A673 (cell line): ENCODE results near the gene TNFRSF13B. TPM values are rescaled to one million over a fixed set of nuclear protein-coding genes. Genes with fewer than 3 reads are reported as not detected.

Experiments
- Bru-seq: library from RNA; stranded (reverse); fragments of 400-500 nt; gene quantifications from one replicate; lab custom pipeline; 2021; lab: Mats Ljungman, UMichigan
- BruChase-seq, 2 experiments: library from RNA; stranded (reverse); fragments of 400-500 nt; gene quantifications; one replicate each; lab custom pipeline; 2021; lab: Mats Ljungman, UMichigan
- BruUV-seq: library from RNA; stranded (reverse); fragments of 400-500 nt; replicated peaks from 2 replicates; lab custom pipeline; 2021; lab: Mats Ljungman, UMichigan
- CTCF ChIA-PET: fragments of 300-600 bp; sonication (Branson Sonifier 250); formaldehyde crosslinking; loops from one replicate; lab custom pipeline; 2022; ENCODE audit warnings: antibody characterized with exemption; lab: Charles Lee
- POLR2A ChIA-PET: fragments of 300-600 bp; sonication (Branson Sonifier 250); formaldehyde crosslinking; loops from one replicate; lab custom pipeline; 2022; ENCODE audit warnings: antibody characterized with exemption; ENCODE audit not compliant: low non-redundant PET; lab: Charles Lee
- DNase-seq: peaks from one replicate; pipeline ENCODE4 v3.0.0-alpha.2; 2015; ENCODE audit warnings: low spot score
- H3K27ac ChIP-seq: fragments of 200-600 bp; sonication (generic); 2 replicates; pipeline ENCODE4 v1.5.1; 2016; ENCODE audit warnings: mixed run types, low read depth, mild to moderate bottlenecking, mixed read lengths, antibody characterized with exemption, low read length; ENCODE audit not compliant: poor library complexity, severe bottlenecking
- H3K27me3 ChIP-seq: fragments of 200-600 bp; sonication (generic); replicated peaks from 2 replicates; pipeline ENCODE4 v1.6.1; 2017; ENCODE audit warnings: mixed run types, low read depth, mild to moderate bottlenecking, mixed read lengths, antibody characterized with exemption, low read length; ENCODE audit not compliant: insufficient read depth, poor library complexity
- H3K36me3 ChIP-seq: fragments of 200-600 bp; sonication (generic); 2 replicates; pipeline ENCODE4 v1.6.1; 2016; ENCODE audit warnings: mixed run types, mild to moderate bottlenecking, mixed read lengths, antibody characterized with exemption, low read length; ENCODE audit not compliant: insufficient read depth, poor library complexity, severe bottlenecking
- H3K4me1 ChIP-seq: fragments of 200-600 bp; sonication (generic); 2 replicates; pipeline ENCODE4 v1.6.1; 2017; ENCODE audit warnings: mixed run types, mild to moderate bottlenecking, mixed read lengths, antibody characterized with exemption, low read length; ENCODE audit not compliant: insufficient read depth, poor library complexity, severe bottlenecking
- H3K4me3 ChIP-seq: fragments of 200-600 bp; sonication (generic); 2 replicates; pipeline ENCODE4 v1.5.1; 2016; ENCODE audit warnings: low read depth, mixed run types, mild to moderate bottlenecking, mixed read lengths, low read length; ENCODE audit not compliant: poor library complexity, severe bottlenecking
- H3K9me3 ChIP-seq: fragments of 200-600 bp; sonication (generic); 2 replicates; pipeline ENCODE4 v1.6.1; 2016; ENCODE audit warnings: mixed run types, low read depth, mild to moderate bottlenecking, mixed read lengths, antibody characterized with exemption, low read length; ENCODE audit not compliant: poor library complexity, severe bottlenecking
- EZH2 ChIP-seq: fragments of 200-600 bp; sonication (generic); IDR thresholded peaks from 2 replicates; pipeline ENCODE4 v1.6.1; 2017; ENCODE audit warnings: borderline replicate concordance, low read depth, mild to moderate bottlenecking, mixed read lengths, antibody characterized with exemption, low read length; ENCODE audit not compliant: poor library complexity, severe bottlenecking
- intact Hi-C: fragments of 100-400 bp; cut with micrococcal nuclease; formaldehyde crosslinking; loops from one replicate; pipeline ENCODE4 v1.10.0; 2022; ENCODE audit not compliant: unreplicated experiment
- long read RNA-seq: library from polyadenylated mRNA; stranded (forward); transcript quantifications from one replicate; pipeline ENCODE4 v2.0.0, GENCODE V29; 2022
- total RNA-seq: library from RNA; stranded (reverse); gene quantifications from 2 replicates; pipeline ENCODE4 v1.2.3, GENCODE V29; 2021
- TF ChIP-seq, protein P1 (sequence below): fragments of 300-800, 200-600 bp; sonication (generic); conservative IDR thresholded peaks from 2 replicates; pipeline ENCODE4 v1.5.1; 2017; ENCODE audit warnings: low read depth, mild to moderate bottlenecking, antibody characterized with exemption, low read length, moderate library complexity, mixed read lengths

Gene TNFRSF13B
- total RNA-seq, result not detected in 2 replicates
- Bru-seq, nascent RNA, result percentile 2 among the genes with signal in this experiment
- BruChase-seq, experiment 1, labeled RNA remaining after a 2-hour chase, result percentile 2 among the genes with signal in this experiment
- BruChase-seq, experiment 2, labeled RNA remaining after a 6-hour chase, result not detected
- long read RNA-seq, result 0 reads

DNA sequence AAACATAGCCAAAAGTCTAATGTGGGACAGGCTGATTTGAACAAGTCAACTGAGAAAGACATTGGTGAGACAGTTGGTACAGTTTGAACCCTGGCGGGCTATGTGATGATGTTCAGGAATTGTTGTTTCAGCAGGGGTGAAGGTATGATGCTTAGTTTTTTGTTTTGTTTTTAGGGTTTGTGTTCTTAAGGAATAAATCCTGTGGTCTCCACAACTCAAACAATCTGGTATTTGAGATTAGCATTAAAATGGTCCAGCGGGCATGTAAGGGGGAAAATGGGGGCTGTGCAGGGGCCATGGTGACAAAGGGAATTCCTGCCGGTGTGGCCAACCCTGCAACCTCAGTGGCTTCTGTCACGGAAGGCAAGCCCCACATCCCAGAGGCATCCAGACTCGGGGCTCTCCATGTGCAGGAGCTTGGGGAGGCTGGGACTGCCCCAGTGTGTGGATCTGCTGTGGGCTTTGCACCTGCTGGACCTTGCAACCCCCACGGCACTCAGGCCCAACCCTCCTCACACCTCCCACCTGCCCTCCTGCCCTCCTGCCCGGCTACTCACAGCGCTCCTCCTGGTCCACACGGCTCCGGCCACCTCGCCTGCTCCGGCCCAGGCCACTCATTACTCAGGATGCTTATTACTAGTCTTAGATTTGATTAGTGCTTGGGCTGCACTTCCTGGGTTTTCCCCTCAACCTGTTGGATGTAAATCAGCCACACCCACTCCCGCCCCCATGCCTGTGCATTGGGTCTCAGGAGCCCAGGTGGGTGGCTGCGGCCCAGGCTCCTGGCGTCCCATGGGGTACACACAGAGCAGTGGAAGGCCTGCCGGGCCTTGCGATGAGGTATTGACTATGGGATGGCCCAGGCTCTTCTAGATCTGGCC lies at the start of gene TNFRSF13B:
TSS of gene TNFRSF13B (minus strand) at position 661 of the 881 bp plus-strand sequence. CDS start at position 618, 43 bp downstream.
- DNase-seq, result no peak
- Histone ChIP-seq H3K4me3 (no peak within 1 kb of the TSS), H3K4me1 (peaks cover 7% of the 10 kb centered on the region), H3K27me3 (no peaks in the 10 kb centered on the region), H3K27ac (no peak within 1 kb of the TSS), H3K9me3 (no peaks in the 10 kb centered on the region), H3K36me3 (no peaks in the 10 kb centered on the region)
- CTCF ChIA-PET, result no interaction called here
- POLR2A ChIA-PET, result interaction anchor here (0.7 kb wide), 1 partner anchor 65 kb away, joined by 4 read pairs; no protein-coding TSS in a partner anchor
- BruUV-seq, result no TSS peak
- TF ChIP-seq, protein P1, sequence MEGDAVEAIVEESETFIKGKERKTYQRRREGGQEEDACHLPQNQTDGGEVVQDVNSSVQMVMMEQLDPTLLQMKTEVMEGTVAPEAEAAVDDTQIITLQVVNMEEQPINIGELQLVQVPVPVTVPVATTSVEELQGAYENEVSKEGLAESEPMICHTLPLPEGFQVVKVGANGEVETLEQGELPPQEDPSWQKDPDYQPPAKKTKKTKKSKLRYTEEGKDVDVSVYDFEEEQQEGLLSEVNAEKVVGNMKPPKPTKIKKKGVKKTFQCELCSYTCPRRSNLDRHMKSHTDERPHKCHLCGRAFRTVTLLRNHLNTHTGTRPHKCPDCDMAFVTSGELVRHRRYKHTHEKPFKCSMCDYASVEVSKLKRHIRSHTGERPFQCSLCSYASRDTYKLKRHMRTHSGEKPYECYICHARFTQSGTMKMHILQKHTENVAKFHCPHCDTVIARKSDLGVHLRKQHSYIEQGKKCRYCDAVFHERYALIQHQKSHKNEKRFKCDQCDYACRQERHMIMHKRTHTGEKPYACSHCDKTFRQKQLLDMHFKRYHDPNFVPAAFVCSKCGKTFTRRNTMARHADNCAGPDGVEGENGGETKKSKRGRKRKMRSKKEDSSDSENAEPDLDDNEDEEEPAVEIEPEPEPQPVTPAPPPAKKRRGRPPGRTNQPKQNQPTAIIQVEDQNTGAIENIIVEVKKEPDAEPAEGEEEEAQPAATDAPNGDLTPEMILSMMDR, result no peak
- TF ChIP-seq EZH2, result no peak
- intact Hi-C loops, result no loop called here

DNA sequence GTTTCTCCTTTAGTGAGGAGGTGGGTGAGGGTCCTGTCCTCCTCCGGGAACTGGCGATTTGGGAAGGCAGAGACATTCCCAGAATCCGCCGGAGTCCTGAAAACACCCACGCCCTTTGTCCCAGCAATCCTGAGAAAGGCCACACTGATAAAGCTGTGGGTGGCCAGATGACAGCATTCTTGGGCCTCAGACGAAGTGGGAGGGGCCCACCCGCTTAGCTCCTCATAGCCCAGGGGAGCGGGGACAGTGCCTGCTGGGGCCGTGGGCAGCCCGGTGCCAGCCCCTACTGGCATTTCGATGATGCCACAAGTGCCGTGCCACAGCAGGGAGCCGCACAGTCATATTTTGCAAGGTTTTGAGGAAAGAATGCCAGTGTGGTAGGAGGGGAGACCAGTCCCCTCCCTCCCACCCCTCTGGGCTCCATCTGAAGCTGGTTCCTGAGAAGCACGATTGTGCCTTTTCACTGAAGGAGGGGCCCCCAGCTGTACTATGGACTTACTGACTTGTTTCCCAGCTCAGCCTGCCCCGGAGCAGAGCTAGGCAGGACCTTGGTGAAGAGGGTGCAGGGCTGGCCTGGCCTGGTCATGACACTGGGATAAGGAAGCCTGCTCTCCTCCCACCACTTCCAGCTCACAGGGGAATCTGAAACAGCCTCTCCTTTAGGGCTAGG lies 49.4 kb upstream of the TNFRSF13B start:
- Histone ChIP-seq H3K4me3 (no peak overlapping the region), H3K36me3 (no peaks in the 10 kb centered on the region), H3K4me1 (peaks cover 23% of the 10 kb centered on the region), H3K27ac (peak overlapping the region; percentile 60), H3K9me3 (no peaks in the 10 kb centered on the region), H3K27me3 (no peaks in the 10 kb centered on the region)
- POLR2A ChIA-PET, result no interaction called here
- intact Hi-C loops, result no loop called here
- TF ChIP-seq, protein P1, result no peak
- TF ChIP-seq EZH2, result no peak
- DNase-seq, result peak; percentile 87
- no TSS peak for BruUV-seq
- CTCF ChIA-PET, result interaction anchor here (0.6 kb wide), 1 partner anchor 565 kb away, joined by 5 read pairs; no protein-coding TSS in a partner anchor

DNA sequence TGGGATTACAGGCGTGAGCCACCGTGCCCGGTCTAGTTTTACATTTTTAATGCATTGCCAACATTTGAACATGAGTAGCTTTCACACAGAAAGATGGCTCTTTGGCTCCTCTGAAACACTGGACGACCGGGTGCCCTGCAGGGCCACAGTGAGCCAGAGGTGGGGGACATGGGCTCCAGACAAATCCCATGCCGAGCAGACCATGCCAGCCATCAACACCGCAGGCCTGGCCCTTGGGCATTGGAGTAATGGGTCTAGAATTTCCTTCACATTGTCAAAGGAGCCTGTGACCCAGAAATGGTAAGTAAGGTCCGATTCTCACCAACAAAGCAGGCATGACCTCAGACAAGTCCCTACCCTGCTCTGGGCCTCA lies 48.9 kb upstream of the TNFRSF13B start:
- Histone ChIP-seq H3K27ac (peak overlapping the region; percentile 60), H3K4me1 (peaks cover 23% of the 10 kb centered on the region), H3K36me3 (no peaks in the 10 kb centered on the region), H3K4me3 (no peak overlapping the region), H3K27me3 (no peaks in the 10 kb centered on the region), H3K9me3 (no peaks in the 10 kb centered on the region)
- ChIA-PET CTCF (no interaction called here), POLR2A (no interaction called here)
- DNase-seq, result no peak
- BruUV-seq, result no TSS peak
- TF ChIP-seq EZH2, result no peak
- TF ChIP-seq, protein P1, result no peak
- intact Hi-C loops, result no loop called here
